ENCODE measurements around the gene HS6ST1.
A peak's percentile ranks its signal among the peaks of the same experiment; 100 is the strongest.

The HS6ST1 gene

GRCh38 chr2:128227862-128228261, 90.8 kb downstream of the HS6ST1 start (continued):
- peak; percentile 98 for TF ChIP-seq ZNF518A (tag by site-specific recombination; conservative IDR thresholded peaks at IDR 0.05; ENCODE audit: low read depth)
- peak; percentile 99 for TF ChIP-seq ZNF394 (tag by site-specific recombination; IDR thresholded peaks at IDR 0.05; ENCODE audit: borderline replicate concordance)
- peak; percentile 92 for TF ChIP-seq ZBTB11 (tag by site-specific recombination; conservative IDR thresholded peaks at IDR 0.05; ENCODE audit: low read depth)
- TF ChIP-seq KLF8 (tag by site-specific recombination; IDR thresholded peaks at IDR 0.05) = no peak
- no peak; the same call in 1 of the 2 replicates for TF ChIP-seq TSHZ1 (tag by site-specific recombination; IDR thresholded peaks at IDR 0.05; ENCODE audit: borderline replicate concordance)
- TF ChIP-seq ZNF791 (tag by site-specific recombination; IDR thresholded peaks at IDR 0.05) = peak; percentile 58; the same call in 1 of the 2 replicates
- TF ChIP-seq ZNF560 (tag by site-specific recombination; IDR thresholded peaks at IDR 0.05; ENCODE audit: borderline replicate concordance) = peak; percentile 94
- peak; percentile 96 for TF ChIP-seq ZNF140 (tag by site-specific recombination; IDR thresholded peaks at IDR 0.05)
- TF ChIP-seq ZFP41 (tag by site-specific recombination; IDR thresholded peaks at IDR 0.05; ENCODE audit: borderline replicate concordance) = no peak
- TF ChIP-seq ZNF529 (tag by site-specific recombination; IDR thresholded peaks at IDR 0.05; ENCODE audit: insufficient replicate concordance) = peak; percentile 82
- TF ChIP-seq ZNF341 (tag by site-specific recombination; IDR thresholded peaks at IDR 0.05; ENCODE audit: low read depth) = peak; percentile 51; the same call in 1 of the 2 replicates
- peak; percentile 100 for TF ChIP-seq ZNF426 (tag by site-specific recombination; IDR thresholded peaks at IDR 0.05)
- TF ChIP-seq ZNF513 (tag by site-specific recombination; IDR thresholded peaks at IDR 0.05) = no peak
- peak; percentile 97 for TF ChIP-seq ZNF292 (tag by site-specific recombination; IDR thresholded peaks at IDR 0.05; ENCODE audit: borderline replicate concordance, low read depth)
- TF ChIP-seq ZNF24 (tag by site-specific recombination; IDR thresholded peaks at IDR 0.05) = no peak; the same call in 1 of the 2 replicates
- 0 out of 2 replicates have a peak, but pooled peaks have one; percentile 27 for TF ChIP-seq SP3 (tag by site-specific recombination; IDR thresholded peaks at IDR 0.05)
- TF ChIP-seq ZBTB17 (tag by site-specific recombination; IDR thresholded peaks at IDR 0.05) = no peak
- no peak for TF ChIP-seq PRDM6 (tag by site-specific recombination; IDR thresholded peaks at IDR 0.05)
- TF ChIP-seq ZEB2 (tag by site-specific recombination; IDR thresholded peaks at IDR 0.05) = no peak
- TF ChIP-seq ZNF48 (tag by site-specific recombination; IDR thresholded peaks at IDR 0.05) = no peak
- no peak for TF ChIP-seq ZNF624 (tag by site-specific recombination; IDR thresholded peaks at IDR 0.05)
- TF ChIP-seq ZNF248 (tag by site-specific recombination; IDR thresholded peaks at IDR 0.05) = no peak
- TF ChIP-seq ZNF544 (tag by site-specific recombination; IDR thresholded peaks at IDR 0.05) = no peak
- 0 out of 2 replicates have a peak, but pooled peaks have one; percentile 29 for TF ChIP-seq SCRT2 (tag by site-specific recombination; IDR thresholded peaks at IDR 0.05)
- TF ChIP-seq ZNF266 (tag by site-specific recombination; IDR thresholded peaks at IDR 0.05; ENCODE audit: low read depth) = peak; percentile 86
